Testis (tissue), 3 donors: ENCODE measurements around the gene MRNIP. TPM values are rescaled to one million over a fixed set of nuclear protein-coding genes. Genes with fewer than 3 reads are reported as not detected.

Source experiments
- DNase-seq: peaks from one replicate; pipeline ENCODE4 v3.0.0-alpha.2; 2019
- H3K27ac ChIP-seq, 2 donors: fragments of 200-600 bp; sonication (generic); one replicate each; pipeline ENCODE4 v1.5.1; 2019
- H3K27me3 ChIP-seq: fragments of 200-600 bp; sonication (generic); one replicate; pipeline ENCODE4 v1.5.1; 2019
- H3K36me3 ChIP-seq: fragments of 200-600 bp; sonication (generic); one replicate; pipeline ENCODE4 v1.5.1; 2017; ENCODE audit warnings: low read depth; ENCODE audit errors: missing control alignments
- H3K4me1 ChIP-seq: fragments of 200-600 bp; sonication (generic); one replicate; pipeline ENCODE4 v1.5.1; 2019
- H3K4me3 ChIP-seq, 2 donors: fragments of 200-600 bp; sonication (generic); one replicate each; pipeline ENCODE4 v1.5.1; 2017 to 2019
- H3K9me3 ChIP-seq: fragments of 200-600 bp; sonication (generic); one replicate; pipeline ENCODE4 v1.5.1; 2017
- CTCF ChIP-seq, 3 experiments: fragments of 450-650 bp in 2 of 3; fragments of 200-600 bp in 1 of 3; sonication (generic) in 1 of 3; IDR thresholded peaks; one replicate each; pipeline ENCODE4 v1.5.1; 2016 to 2019; ENCODE audit warnings: antibody characterized with exemption in 3 of 3, mild to moderate bottlenecking in 2 of 3, moderate library complexity in 1 of 3
- POLR2A ChIP-seq: fragments of 450-650 bp; IDR thresholded peaks from one replicate; pipeline ENCODE4 v1.6.1; 2017; ENCODE audit warnings: antibody characterized with exemption, mild to moderate bottlenecking, moderate library complexity
- WGBS, 2 donors: methylation state at CpG; one replicate each; pipeline ENCODE4 v1.1.5; 2018; 5-methylcytosine and 5-hydroxymethylcytosine counted together
- intact Hi-C: fragments of 100-400 bp; cut with DNase I; formaldehyde crosslinking; loops from one replicate; pipeline ENCODE4 v1.15.1; 2023; ENCODE audit warnings: low total_unique reads
- polyA plus RNA-seq: library from polyadenylated mRNA; stranded (reverse); fragments of 350-450 nt; fragmentation: Illumina TruSeq; extraction: RNeasy Lipid Tissue Mini Kit (QIAGEN cat#74804); gene quantifications from one replicate; pipeline ENCODE4 v1.2.3, GENCODE V29; 2014; ENCODE audit warnings: low read depth, low replicate concordance; ENCODE audit not compliant: insufficient read depth
- total RNA-seq, 2 donors: library from RNA; depleted of rRNA; stranded (reverse); fragments of >200 nt; gene quantifications; one replicate each; pipeline ENCODE4 v1.2.3, GENCODE V29; 2016

The MRNIP gene
- total and polyA plus RNA-seq, 3 donors from 2014 or later, result 34.9 to 61.4 (median 58.7) TPM

- Histone ChIP-seq H3K9me3 (no peaks in the 10 kb centered on the region), H3K27me3 (no peaks in the 10 kb centered on the region), H3K36me3 (no peaks in the 10 kb centered on the region), H3K4me1 (peaks cover 4% of the 10 kb centered on the region), H3K4me3 (no peak overlapping the region), H3K27ac (no peak overlapping the region)
- WGBS, 2 donors, result 90 to 95% methylated on average over 7 to 16 of the region's 16 CpGs
- intact Hi-C loops, result no loop called here
- TF ChIP-seq POLR2A, result no peak
- no peak for TF ChIP-seq CTCF (IDR thresholded peaks at IDR 0.05)
- no peak for DNase-seq
These were observed 11.2 kb upstream of the MRNIP start for GRCh38 chr5:179869641-179870402.

- Histone ChIP-seq H3K36me3 (no peaks in the 10 kb centered on the region), H3K9me3 (no peaks in the 10 kb centered on the region), H3K4me1 (peaks cover 4% of the 10 kb centered on the region), H3K27ac (no peak overlapping the region), H3K27me3 (no peaks in the 10 kb centered on the region), H3K4me3 (no peak overlapping the region)
- 90 to 93% methylated on average over 2 to 5 of the region's 5 CpGs for WGBS, 2 donors
- TF ChIP-seq CTCF (IDR thresholded peaks at IDR 0.05) (no peak), POLR2A (no peak)
- intact Hi-C loops, result no loop called here
- no peak for DNase-seq
These were observed 10.5 kb upstream of the MRNIP start for GRCh38 chr5:179869101-179869500.

- Histone ChIP-seq H3K36me3 (no peaks in the 10 kb centered on the region), H3K4me1 (peaks cover 4% of the 10 kb centered on the region), H3K27me3 (no peaks in the 10 kb centered on the region), H3K9me3 (no peaks in the 10 kb centered on the region), H3K4me3 (no peak overlapping the region), H3K27ac (no peak overlapping the region)
- 96 to 100% methylated on average over 9 to 14 of the region's 14 CpGs for WGBS, 2 donors
- DNase-seq, result no peak
- no peak for TF ChIP-seq POLR2A
- no peak for TF ChIP-seq CTCF (IDR thresholded peaks at IDR 0.05)
- intact Hi-C loops, result no loop called here
These were observed 9.9 kb upstream of the MRNIP start for GRCh38 chr5:179868541-179868940.

GRCh38 chr5:179867476-179867875, 8.9 kb upstream of the MRNIP start:
- H3K36me3 ChIP-seq, result no peaks in the 10 kb centered on the region

More at GRCh38 chr5:179867476-179867875, 8.9 kb upstream of the MRNIP start:
- H3K27ac ChIP-seq, result no peak overlapping the region
- intact Hi-C loops, result no loop called here
- H3K4me1 ChIP-seq, result peaks cover 4% of the 10 kb centered on the region
- H3K9me3 ChIP-seq, result no peaks in the 10 kb centered on the region
- H3K27me3 ChIP-seq, result no peaks in the 10 kb centered on the region
- no peak overlapping the region for H3K4me3 ChIP-seq
- no peak for DNase-seq
- TF ChIP-seq CTCF (IDR thresholded peaks at IDR 0.05), result no peak
- no peak for TF ChIP-seq POLR2A
- 87 to 88% methylated on average over 6 to 11 of the region's 11 CpGs for WGBS, 2 donors
